ENCODE results near the gene STK33.

- TF ChIP-seq CTCF (conservative IDR thresholded peaks at IDR 0.05) (no peak), EZH2 (IDR thresholded peaks at IDR 0.05; ENCODE audit: low read depth) (no peak)
Observed at GRCh38 chr11:8636127-8636526, 42.1 kb upstream of the STK33 start.
